Spleen (tissue), 7 donors: ENCODE measurements around the gene PTGES2.

ENCODE experiments used
- POLR2A ChIP-seq, 3 donors: fragments of 450-650 bp; IDR thresholded peaks; one replicate each; pipeline ENCODE4 v1.5.1; 2017; ENCODE audit warnings: antibody characterized with exemption in 3 of 3, mild to moderate bottlenecking in 1 of 3
- TF ChIP-seq, protein P1 (sequence below), 11 experiments: fragments of 200-600 bp in 7 of 11; fragments of 450-650 bp in 4 of 11; sonication (generic) in 4 of 11; IDR thresholded peaks in 8 of 11; conservative IDR thresholded peaks in 3 of 11; 1 replicate in 7 of 11; 2 replicates in 4 of 11; pipeline versions ENCODE4 v1.4.0 to v1.8.0; 2016 to 2021; ENCODE audit warnings: antibody characterized with exemption in 11 of 11, inconsistent platforms in 4 of 11, mild to moderate bottlenecking in 1 of 11
- donor health status: DM: no; HTN: no; CAD: no; lungs with moderate emphysema.
- donor health status: DM: no; HTN: no; CAD: no.
- donor health status: DM: no; HTN: no; CAD: no.

GRCh38 chr9:128102196-128102595 lies 25.3 kb downstream of the PTGES2 start:
- TF ChIP-seq, protein P1, sequence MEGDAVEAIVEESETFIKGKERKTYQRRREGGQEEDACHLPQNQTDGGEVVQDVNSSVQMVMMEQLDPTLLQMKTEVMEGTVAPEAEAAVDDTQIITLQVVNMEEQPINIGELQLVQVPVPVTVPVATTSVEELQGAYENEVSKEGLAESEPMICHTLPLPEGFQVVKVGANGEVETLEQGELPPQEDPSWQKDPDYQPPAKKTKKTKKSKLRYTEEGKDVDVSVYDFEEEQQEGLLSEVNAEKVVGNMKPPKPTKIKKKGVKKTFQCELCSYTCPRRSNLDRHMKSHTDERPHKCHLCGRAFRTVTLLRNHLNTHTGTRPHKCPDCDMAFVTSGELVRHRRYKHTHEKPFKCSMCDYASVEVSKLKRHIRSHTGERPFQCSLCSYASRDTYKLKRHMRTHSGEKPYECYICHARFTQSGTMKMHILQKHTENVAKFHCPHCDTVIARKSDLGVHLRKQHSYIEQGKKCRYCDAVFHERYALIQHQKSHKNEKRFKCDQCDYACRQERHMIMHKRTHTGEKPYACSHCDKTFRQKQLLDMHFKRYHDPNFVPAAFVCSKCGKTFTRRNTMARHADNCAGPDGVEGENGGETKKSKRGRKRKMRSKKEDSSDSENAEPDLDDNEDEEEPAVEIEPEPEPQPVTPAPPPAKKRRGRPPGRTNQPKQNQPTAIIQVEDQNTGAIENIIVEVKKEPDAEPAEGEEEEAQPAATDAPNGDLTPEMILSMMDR (IDR thresholded peaks at IDR 0.05 in 8 of 11, conservative IDR thresholded peaks at IDR 0.05 in 3 of 11): no peak
- no peak for TF ChIP-seq POLR2A (IDR thresholded peaks at IDR 0.05)
